Epithelial cell of prostate (primary cell): Measurements from ENCODE around the gene CDC6.
"Not testable (repeated sequence)": the region's sequence is repeated elsewhere in the genome, so short reads cannot be mapped to it uniquely, and the experiment has no call there.

Experiments
- DNase-seq: peaks from one replicate; pipeline ENCODE4 v3.0.0-alpha.2; 2011; ENCODE audit warnings: low read depth, low spot score
- H3K27ac ChIP-seq: fragments of 450-650 bp; 2 replicates; pipeline ENCODE4 v1.5.1; 2017; ENCODE audit warnings: mild to moderate bottlenecking

The CDC6 gene

GRCh38 chr17:40284085-40284713, 3.5 kb upstream of the CDC6 start:
- peak; percentile 99 for DNase-seq
- peak overlapping the region; percentile 94 for H3K27ac ChIP-seq

DNA sequence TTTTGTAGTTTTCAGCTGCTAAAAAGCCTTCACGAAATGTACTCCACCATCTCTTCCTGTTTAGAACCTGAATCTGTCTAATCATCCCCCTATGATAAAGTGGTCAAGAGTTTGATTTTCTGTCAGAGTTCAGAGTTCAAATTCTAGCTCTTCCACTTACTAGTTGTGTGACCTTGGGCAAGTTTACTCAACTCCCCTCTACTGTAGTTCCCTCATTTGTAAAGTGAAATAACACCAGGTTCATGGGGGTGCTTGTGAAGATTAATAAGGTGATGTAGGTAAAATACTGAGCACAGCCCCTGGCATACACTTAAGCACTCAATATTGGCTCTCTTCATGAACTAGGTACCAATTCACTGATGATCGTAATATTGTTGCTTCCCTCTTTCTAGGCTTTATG, 1.2 kb upstream of the CDC6 start:
- no peak for DNase-seq
- no peak overlapping the region for H3K27ac ChIP-seq

DNA sequence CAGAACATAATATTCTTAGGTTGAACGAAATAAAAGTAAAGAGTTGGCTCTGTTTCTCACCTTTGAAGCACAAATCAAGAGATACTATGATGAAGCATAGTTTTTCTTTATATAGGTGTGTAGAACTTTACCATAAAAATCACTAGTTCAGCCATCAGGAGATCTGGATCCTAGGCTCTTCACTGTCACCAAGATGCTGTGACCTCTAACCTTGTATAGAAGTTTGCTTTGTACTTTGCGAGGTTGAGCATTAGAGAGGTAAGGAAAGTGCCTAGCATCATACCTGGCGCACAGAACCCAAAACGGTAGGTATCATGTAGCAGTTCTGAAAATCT, 553 bp upstream of the CDC6 start:
- no peak for DNase-seq
- no peak overlapping the region for H3K27ac ChIP-seq

DNA sequence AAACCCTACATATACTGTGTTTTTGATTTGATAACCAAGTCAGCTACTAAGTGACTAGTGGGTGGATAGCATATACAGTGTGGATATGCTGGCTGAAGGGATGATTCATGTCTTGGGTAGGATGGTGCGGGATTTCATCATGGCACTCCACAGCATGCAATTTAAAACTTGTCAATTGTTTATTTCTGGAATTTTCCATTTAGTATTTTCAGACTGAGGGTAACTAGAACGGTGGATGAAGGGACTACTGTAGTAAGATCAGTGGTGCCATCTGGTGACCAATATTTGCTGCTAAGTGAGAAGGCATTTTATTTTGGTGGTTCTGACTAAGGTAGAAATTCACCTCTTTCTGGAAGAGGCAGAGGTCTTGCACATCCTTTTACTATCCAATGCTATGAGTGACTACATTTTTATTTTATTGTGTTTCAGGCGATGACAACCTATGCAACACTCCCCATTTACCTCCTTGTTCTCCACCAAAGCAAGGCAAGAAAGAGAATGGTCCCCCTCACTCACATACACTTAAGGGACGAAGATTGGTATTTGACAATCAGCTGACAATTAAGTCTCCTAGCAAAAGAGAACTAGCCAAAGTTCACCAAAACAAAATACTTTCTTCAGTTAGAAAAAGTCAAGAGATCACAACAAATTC, 3.1 kb downstream of the CDC6 start:
- peak overlapping the region; percentile 51 for H3K27ac ChIP-seq
- peak; percentile 64 for DNase-seq

- no peak for DNase-seq
- H3K27ac ChIP-seq: no peak overlapping the region
These were observed 3.6 kb downstream of the CDC6 start for GRCh38 chr17:40291281-40291664.

- DNase-seq: no peak
- H3K27ac ChIP-seq: no peak overlapping the region
These were observed 5.7 kb downstream of the CDC6 start for GRCh38 chr17:40293363-40293762.

- DNase-seq: no peak
These were observed 8.1 kb downstream of the CDC6 start for GRCh38 chr17:40295488-40296436.

GRCh38 chr17:40297511-40297910, 9.8 kb downstream of the CDC6 start:
- DNase-seq: no peak
- no peak overlapping the region for H3K27ac ChIP-seq

More at GRCh38 chr17:40295488-40296436, 8.1 kb downstream of the CDC6 start:
- H3K27ac ChIP-seq: no peak overlapping the region

GRCh38 chr17:40298726-40299125, 11.0 kb downstream of the CDC6 start:
- no peak for DNase-seq
- H3K27ac ChIP-seq: no peak overlapping the region

GRCh38 chr17:40299159-40299757, 11.6 kb downstream of the CDC6 start:
- DNase-seq, H3K27ac ChIP-seq: not testable (repeated sequence)

DNA sequence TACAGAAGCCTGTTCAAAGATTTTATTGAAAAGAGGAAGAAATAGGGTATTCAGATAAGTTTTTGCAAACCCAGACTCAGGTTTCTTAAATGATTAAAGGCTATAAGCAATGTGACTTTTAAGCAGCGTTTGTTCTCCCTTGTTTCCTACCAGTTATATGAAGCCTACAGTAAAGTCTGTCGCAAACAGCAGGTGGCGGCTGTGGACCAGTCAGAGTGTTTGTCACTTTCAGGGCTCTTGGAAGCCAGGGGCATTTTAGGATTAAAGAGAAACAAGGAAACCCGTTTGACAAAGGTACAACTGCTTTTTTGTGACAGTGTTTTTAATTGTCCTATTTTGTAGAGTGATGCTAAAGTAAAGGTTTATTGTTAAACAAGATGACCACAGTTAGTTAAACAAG, 13.6 kb downstream of the CDC6 start:
- DNase-seq: no peak
- H3K27ac ChIP-seq: no peak overlapping the region

DNA sequence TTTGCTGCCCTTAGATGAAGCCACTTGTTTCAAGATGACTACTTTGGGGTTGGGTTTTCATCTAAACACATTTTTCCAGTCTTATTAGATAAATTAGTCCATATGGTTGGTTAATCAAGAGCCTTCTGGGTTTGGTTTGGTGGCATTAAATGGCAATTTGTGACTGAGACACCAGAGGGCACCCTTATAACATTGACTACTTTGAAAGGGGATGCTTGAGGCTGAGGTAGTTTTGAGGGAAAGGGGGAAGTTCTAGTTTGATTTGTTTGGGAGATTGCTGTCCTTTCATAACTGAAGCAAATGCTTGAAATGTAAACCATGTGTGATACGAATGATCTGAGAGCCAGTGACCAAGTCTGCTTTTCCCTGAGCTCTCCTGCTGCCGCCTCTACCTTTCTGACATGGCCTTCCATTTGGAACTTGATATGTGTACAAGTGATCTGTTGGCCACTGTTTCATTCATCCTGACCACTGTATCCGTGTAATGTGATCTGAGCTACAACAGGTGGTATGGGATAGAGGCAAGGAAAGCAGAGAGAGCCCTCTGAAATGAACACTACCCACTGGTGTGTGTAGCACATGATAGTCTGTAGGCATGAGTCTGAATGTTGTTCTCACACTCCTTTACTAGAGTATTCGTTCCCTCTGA, 15.5 kb downstream of the CDC6 start:
- H3K27ac ChIP-seq: no peak overlapping the region
- DNase-seq: no peak

- DNase-seq: no peak
- H3K27ac ChIP-seq: no peak overlapping the region
These were observed 16.3 kb downstream of the CDC6 start for GRCh38 chr17:40303708-40304551.

- DNase-seq, H3K27ac ChIP-seq: not testable (repeated sequence)
These were observed 16.8 kb downstream of the CDC6 start for GRCh38 chr17:40304552-40304863.

DNA sequence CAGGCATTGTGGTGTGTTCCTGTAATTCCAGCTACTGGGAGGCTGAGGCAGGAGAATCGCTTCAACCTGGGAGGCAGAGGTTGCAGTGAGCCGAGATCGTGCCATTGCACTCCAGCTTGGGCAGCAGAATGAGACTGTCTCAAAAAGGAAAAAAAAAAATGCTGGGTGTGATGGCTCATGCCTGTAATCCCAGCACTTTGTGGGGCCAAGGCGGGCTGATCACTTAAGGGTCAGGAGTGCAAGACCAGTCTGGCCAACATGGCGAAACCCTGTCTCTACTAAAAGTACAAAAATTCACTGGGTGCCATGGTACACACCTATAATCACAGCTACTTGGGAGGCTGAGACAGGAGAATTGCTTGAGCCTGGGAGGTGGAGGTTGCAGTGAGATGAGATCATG, 17.2 kb downstream of the CDC6 start:
- not testable (repeated sequence) for DNase-seq, H3K27ac ChIP-seq

- no peak overlapping the region for H3K27ac ChIP-seq
These were observed 18.7 kb downstream of the CDC6 start for GRCh38 chr17:40306395-40306794.

DNA sequence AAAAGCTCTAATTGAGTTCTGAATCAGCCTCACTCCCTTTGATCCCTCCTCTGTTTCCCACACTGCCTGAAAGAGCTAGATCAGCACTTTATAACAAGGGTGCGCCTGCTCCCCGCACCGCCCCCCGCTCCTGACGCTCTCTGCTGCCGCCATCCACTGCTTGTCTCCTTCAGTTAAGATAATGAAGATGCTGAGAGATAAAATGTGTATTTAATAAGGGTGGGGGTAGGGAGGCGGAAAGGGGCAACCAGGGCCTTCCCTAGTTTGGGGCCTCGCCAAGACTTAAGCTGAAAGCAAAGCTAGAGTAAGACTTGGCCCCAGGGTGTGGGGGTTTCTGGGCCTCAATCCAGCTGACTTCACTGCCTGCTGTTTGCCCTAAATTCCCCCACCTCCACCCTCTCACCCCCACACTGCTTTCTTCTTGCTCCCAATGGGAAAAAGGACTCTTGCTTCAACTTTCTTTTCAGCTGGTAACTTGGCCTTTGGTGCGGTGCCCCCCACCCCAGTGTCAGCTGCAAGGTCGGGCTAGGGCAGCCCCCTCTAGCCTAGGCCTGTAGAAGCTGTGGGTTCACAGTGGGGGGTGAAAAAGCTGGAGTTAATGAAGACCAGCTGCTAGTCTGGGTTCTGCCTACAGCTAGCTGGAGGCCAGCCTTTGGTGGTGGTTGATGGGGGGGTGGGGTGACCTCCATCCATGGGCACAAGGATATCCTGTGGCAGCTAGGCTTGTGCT, 19.5 kb downstream of the CDC6 start:
- no peak for DNase-seq
- no peak overlapping the region for H3K27ac ChIP-seq

More at GRCh38 chr17:40306395-40306794, 18.7 kb downstream of the CDC6 start:
- DNase-seq: no peak

- no peak for DNase-seq
- H3K27ac ChIP-seq: no peak overlapping the region
These were observed 20.1 kb downstream of the CDC6 start for GRCh38 chr17:40307740-40308239.
